ENCODE results near the gene CUTC. TPM values are rescaled to one million over a fixed set of nuclear protein-coding genes. Genes with fewer than 3 reads are reported as not detected.

The CUTC gene
- total RNA-seq, 1 donor from 2014 or later = 8.4 TPM

- no peak for TF ChIP-seq CTCF (IDR thresholded peaks at IDR 0.05; ENCODE audit: insufficient read depth, low read length, poor library complexity, severe bottlenecking)
- Histone ChIP-seq H3K4me3 (ENCODE audit: low read depth, low read length) (no peak overlapping the region), H3K27me3 (ENCODE audit: control insufficient read depth, insufficient read depth, low read length) (no peaks in the 10 kb centered on the region), H3K36me3 (ENCODE audit: control insufficient read depth, insufficient read depth, low read length) (no peaks in the 10 kb centered on the region)
- no peak for DNase-seq (ENCODE audit: low read depth)
Measured at GRCh38 chr10:99796928-99797327, 64.9 kb downstream of the CUTC start.

- H3K36me3 ChIP-seq (ENCODE audit: control insufficient read depth, insufficient read depth, low read length) = no peaks in the 10 kb centered on the region
- no peaks in the 10 kb centered on the region for H3K27me3 ChIP-seq (ENCODE audit: control insufficient read depth, insufficient read depth, low read length)
- no peak for DNase-seq (ENCODE audit: low read depth)
- no peak overlapping the region for H3K4me3 ChIP-seq (ENCODE audit: low read depth, low read length)
- no peak for TF ChIP-seq CTCF (IDR thresholded peaks at IDR 0.05; ENCODE audit: insufficient read depth, low read length, poor library complexity, severe bottlenecking)
Measured at GRCh38 chr10:99798031-99798430, 66.0 kb downstream of the CUTC start.

DNA sequence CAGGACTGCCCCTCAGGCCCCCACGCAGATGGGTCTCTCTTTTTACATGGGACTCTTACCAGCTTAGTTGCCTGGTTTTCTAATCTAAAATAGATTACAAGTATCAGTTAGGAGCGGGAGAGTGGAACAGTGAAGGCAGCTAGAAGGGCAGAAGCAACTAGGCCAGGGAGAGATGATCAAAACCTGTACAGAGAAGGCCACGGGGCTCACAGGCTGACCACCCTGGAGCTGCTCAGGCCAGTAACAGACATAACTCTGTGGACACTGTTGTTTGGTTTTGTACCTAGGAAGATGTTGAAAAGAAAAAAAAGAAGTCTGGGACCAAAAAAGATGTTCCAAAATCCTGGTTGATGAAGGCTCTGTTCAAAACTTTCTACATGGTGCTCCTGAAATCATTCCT lies 66.9 kb downstream of the CUTC start:
- H3K27me3 ChIP-seq (ENCODE audit: control insufficient read depth, insufficient read depth, low read length) = no peaks in the 10 kb centered on the region
- TF ChIP-seq CTCF (IDR thresholded peaks at IDR 0.05; ENCODE audit: insufficient read depth, low read length, poor library complexity, severe bottlenecking) = no peak
- H3K36me3 ChIP-seq (ENCODE audit: control insufficient read depth, insufficient read depth, low read length) = no peaks in the 10 kb centered on the region
- no peak overlapping the region for H3K4me3 ChIP-seq (ENCODE audit: low read depth, low read length)
- no peak for DNase-seq (ENCODE audit: low read depth)

GRCh38 chr10:99799613-99800012 lies 67.6 kb downstream of the CUTC start:
- no peaks in the 10 kb centered on the region for H3K27me3 ChIP-seq (ENCODE audit: control insufficient read depth, insufficient read depth, low read length)
- no peak for DNase-seq (ENCODE audit: low read depth)
- no peaks in the 10 kb centered on the region for H3K36me3 ChIP-seq (ENCODE audit: control insufficient read depth, insufficient read depth, low read length)
- H3K4me3 ChIP-seq (ENCODE audit: low read depth, low read length) = no peak overlapping the region
- no peak for TF ChIP-seq CTCF (IDR thresholded peaks at IDR 0.05; ENCODE audit: insufficient read depth, low read length, poor library complexity, severe bottlenecking)

DNA sequence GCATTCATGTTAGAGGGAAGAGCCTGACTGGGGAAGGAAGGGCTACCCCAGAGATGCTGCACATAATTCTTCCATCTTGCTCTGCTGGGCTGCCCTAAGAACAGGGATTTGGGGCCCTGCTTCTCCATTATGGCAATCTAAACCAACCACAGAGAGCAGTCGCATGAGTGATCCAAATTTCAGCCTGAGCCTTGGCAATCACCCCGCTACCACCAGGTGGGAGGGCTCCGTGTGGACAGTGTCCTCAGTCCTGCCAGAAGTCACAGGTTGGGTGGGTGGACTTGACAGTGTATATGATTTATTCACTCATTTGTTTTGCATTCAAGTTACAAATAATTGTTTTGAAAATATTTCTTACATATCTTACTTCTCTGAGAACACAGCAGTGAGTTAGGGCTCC lies 72.4 kb downstream of the CUTC start:
- Histone ChIP-seq H3K36me3 (ENCODE audit: control insufficient read depth, insufficient read depth, low read length) (no peaks in the 10 kb centered on the region), H3K4me3 (ENCODE audit: low read depth, low read length) (no peak overlapping the region), H3K27me3 (ENCODE audit: control insufficient read depth, insufficient read depth, low read length) (no peaks in the 10 kb centered on the region)
- no peak for DNase-seq (ENCODE audit: low read depth)
- TF ChIP-seq CTCF (IDR thresholded peaks at IDR 0.05; ENCODE audit: insufficient read depth, low read length, poor library complexity, severe bottlenecking) = no peak

- Histone ChIP-seq H3K27me3 (ENCODE audit: control insufficient read depth, insufficient read depth, low read length) (no peaks in the 10 kb centered on the region), H3K4me3 (ENCODE audit: low read depth, low read length) (no peak overlapping the region), H3K36me3 (ENCODE audit: control insufficient read depth, insufficient read depth, low read length) (no peaks in the 10 kb centered on the region)
- DNase-seq (ENCODE audit: low read depth) = no peak
- no peak for TF ChIP-seq CTCF (IDR thresholded peaks at IDR 0.05; ENCODE audit: insufficient read depth, low read length, poor library complexity, severe bottlenecking)
Measured at GRCh38 chr10:99805190-99805589, 73.2 kb downstream of the CUTC start.

Measured in kidney epithelial cell (primary cell).